8988T (cell line): ENCODE data around the gene PRIMPOL.
"Not testable (repeated sequence)": the region's sequence is repeated elsewhere in the genome, so short reads cannot be mapped to it uniquely, and the experiment has no call there.

ENCODE experiments used
- DNase-seq: peaks from one replicate; pipeline ENCODE4 v3.0.0; 2011

Gene PRIMPOL

GRCh38 chr4:184649026-184649970 is at the start of gene PRIMPOL, which contains the start of gene CASP3:
Gene PRIMPOL (plus strand): TSS chr4:184649738. CDS start chr4:184657141, 7,403 bp downstream.
Gene CASP3 (minus strand): TSS chr4:184649447. CDS start chr4:184638453, 10,994 bp downstream.
- peak; percentile 56 for DNase-seq

GRCh38 chr4:184600982-184601381 is 48.6 kb upstream of the PRIMPOL start:
- not testable (repeated sequence) for DNase-seq

- not testable (repeated sequence) for DNase-seq
These were observed 46.7 kb upstream of the PRIMPOL start for GRCh38 chr4:184602857-184603256.

DNA sequence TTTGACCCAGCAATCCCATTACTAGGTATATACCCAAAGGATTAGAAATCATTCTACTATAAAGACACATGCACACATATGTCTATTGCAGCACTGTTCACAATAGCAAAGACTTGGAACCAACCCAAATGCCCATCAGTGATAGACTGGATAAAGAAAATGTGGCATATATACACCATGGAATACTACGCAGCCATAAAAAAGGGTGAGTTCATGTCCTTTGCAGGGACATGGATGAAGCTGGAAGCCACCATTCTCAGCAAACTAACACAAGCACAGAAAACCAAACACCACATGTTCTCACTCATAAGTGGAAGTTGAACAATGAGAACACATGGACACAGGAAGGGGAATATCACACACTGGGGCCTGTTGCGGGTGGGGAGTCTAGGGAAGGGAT is 42.1 kb upstream of the PRIMPOL start:
- DNase-seq: not testable (repeated sequence)

- no peak for DNase-seq
These were observed 37.5 kb upstream of the PRIMPOL start for GRCh38 chr4:184612074-184612473.

GRCh38 chr4:184613405-184613804 is 36.1 kb upstream of the PRIMPOL start:
- DNase-seq: no peak

DNA sequence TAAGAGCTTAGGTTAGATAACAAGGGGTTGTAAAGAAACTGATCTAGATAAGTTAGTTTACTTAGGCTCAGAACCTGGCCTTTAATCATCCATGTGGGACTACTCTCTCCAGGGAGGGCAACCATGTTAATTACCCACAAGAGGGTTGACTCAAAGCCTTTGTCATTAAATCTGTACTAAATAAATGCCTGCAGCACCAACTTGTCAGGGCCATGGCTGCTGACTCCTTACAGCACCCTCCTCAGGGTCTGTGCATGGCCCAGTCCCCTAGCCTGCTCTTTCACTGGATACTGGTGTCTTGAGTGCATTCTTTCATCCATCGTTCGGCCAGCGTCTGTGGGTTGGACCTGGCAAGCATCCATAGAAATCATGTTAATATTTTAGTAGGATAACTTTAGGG is 35.0 kb upstream of the PRIMPOL start:
- no peak for DNase-seq

GRCh38 chr4:184616168-184616567 is 33.4 kb upstream of the PRIMPOL start:
- DNase-seq: not testable (repeated sequence)

DNA sequence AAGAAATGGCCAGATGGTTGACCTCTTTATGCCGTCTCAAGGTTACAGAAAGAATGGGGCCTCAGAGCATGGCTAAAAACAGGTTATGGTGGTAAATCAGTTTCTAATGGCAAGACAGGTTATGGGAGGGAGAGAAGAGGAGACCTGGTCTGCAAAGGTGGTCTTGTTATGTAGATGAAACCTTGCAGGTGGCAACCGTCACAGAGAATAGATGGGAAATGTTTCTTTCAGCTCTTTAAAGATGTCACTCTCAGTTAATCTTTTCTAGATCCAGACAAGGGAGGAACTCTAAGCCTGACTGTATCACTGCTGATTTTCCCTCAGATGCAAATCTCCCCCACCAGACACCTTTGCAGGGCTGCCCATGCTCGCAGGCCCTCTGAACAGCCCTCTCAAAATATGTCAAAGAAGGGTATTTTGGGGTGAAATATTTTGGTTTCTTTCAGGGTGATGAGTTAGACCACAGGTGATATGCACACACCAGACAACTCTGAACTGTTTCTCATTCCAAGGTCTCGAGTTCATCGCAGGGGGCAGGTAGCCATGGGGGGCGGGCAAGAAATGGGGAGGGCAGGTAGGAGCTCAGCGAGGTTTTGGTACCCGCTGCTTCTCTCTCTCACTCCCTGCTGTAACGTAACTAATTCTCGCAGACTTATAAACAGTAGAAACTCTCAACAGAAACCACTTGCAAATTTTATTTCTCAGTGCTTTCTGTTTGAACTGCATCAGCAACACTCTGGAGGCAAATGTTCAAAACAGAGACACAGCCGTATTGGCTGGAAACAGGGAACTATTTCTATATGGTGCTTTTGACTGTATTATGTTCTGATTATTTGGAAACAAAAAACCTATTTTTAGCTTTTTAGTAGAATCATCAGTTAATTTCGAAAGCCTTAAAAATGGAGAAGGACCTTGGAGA is 32.6 kb upstream of the PRIMPOL start:
- DNase-seq: no peak

- no peak for DNase-seq
These were observed 31.8 kb upstream of the PRIMPOL start for GRCh38 chr4:184617600-184618196.

GRCh38 chr4:184620212-184620867 is 29.2 kb upstream of the PRIMPOL start:
- DNase-seq: no peak

DNA sequence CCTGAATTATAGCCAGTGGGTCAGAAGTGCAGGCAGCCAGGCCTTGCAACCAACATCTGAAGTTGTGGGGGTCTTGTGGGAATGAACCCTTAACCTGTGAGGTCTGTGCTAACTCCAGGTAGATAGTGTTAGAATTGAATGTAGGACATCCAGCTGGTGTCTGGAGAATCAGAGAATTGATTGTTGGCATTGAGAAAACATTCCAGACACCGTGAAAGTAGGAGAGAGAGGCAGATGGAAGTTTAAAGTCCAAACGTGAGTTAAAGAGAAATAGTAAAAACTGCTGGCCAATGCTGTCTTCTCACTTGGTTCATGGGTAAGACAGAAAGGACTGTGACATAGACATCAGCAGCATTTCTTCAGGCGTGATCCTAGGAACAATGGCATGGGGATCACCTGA is 28.0 kb upstream of the PRIMPOL start:
- no peak for DNase-seq

GRCh38 chr4:184624504-184624903 is 25.0 kb upstream of the PRIMPOL start:
- not testable (repeated sequence) for DNase-seq

GRCh38 chr4:184624972-184625554 is 24.5 kb upstream of the PRIMPOL start:
- DNase-seq: no peak

- DNase-seq: not testable (repeated sequence)
These were observed 23.5 kb upstream of the PRIMPOL start for GRCh38 chr4:184625783-184626596.

DNA sequence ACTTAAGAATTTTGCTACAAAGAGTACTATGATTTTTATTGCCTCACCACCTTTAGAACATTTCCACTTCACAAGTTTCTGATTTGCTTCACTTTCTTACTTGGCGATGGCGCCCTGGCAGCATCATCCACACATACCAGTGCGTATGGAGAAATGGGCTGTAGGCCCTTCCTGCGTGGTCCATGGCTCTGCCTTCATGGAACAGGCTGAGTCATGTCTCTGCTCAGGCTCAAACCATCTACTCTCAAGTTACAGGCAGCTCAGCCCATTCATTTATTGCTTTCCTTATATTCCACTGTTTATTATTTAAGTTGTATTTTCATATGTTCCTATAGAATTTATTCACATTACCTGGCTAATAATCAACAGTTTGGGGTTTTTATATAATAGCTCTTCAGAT is 21.4 kb upstream of the PRIMPOL start:
- no peak for DNase-seq

DNA sequence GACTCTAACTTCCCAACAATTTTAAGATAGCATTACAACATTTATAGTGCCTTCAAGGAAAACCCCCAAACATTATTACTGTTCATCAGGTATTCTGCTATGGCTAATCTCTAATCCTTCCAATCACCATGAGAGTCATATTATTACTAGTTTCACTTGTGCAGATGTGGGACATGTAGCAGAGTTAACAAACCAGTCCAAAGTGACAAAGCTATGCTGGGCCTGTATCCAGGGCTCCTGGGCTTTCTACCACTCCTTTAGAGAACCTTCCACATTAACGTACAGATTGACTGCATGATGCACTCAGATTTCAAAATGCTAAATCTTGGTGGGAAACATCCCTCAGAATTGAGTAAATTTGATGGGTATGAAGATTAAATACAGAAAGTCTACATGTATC is 16.7 kb upstream of the PRIMPOL start:
- no peak for DNase-seq

DNA sequence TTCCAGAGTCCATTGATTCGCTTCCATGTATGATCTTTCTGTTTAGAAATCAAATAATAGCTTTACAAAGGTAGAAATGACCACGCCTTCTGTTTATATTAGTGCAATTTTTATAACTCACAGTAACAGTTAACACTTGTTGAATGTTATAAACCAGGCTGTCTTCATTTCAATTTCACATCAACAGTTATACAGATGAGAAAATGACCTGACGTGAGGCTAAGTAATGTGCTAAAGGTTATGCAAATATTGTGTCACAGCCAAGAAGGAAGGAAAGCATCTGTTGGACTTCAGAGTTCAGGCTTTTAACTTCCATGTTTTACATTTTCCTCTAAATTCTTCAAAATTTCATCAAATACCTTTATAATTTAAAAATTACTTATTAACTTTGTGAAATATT is 14.2 kb upstream of the PRIMPOL start:
- DNase-seq: no peak

DNA sequence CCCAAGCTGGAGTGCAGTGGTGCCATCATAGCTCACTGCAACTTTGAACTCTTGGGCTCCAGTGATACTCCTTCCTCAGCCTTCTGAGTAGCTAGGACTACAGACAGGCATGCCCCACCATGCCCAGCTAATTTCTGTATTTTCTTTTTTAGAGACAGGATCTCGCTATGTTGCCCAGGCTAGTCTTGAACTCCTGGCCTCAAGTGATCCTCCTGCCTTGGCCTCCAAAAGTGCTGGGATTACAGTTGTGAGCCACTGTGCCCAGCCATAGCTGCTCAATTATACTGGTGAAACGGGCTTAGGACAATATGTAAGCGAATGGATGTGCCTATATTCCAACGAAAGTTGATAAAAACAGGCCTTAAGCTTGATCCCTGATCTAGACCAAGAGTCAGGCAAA is 13.4 kb upstream of the PRIMPOL start:
- DNase-seq: no peak

DNA sequence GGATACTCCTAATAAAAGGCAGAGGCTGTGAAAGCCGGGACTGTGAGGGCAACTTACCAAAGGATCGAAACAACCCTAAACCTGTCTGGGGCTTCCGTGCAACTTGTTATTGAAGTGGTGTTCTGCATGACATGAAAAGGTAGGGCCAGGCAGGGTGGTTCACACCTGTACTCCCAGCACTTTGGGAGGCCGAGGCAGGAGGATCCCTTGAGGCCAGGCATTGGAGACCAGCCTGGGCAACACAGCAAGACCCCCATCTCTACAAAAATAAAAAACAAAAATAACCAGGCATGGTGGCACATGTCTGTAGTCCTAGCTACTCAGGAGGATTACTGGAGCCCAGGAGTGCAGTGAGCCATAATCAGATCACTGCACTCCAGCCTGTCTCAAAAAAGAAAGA is 12.6 kb upstream of the PRIMPOL start:
- DNase-seq: no peak

DNA sequence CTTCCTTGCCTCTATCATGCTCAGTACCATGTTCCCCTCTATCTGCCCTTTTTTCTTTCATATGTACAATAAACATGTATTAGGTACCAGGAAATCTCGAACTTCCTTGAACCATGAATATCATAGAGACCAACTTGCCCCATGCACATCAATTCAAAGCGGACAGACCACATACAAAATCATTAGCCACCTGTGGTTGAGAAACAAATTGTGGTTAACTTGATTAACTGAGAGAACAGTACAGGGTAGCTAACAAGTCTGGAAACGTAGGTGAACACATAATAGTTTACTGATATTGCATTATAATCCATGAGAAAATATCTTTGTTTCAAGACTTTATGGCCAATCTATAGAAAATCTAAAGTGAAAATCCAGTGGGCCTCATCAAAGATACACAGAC is 8.5 kb upstream of the PRIMPOL start:
- no peak for DNase-seq
